Activated T-cell treated with anti-CD3 and anti-CD28 coated beads, Interleukin-2, amount 50 U/mL, for 4 hours (primary cell): ENCODE data around the gene GDF7. TPM values are rescaled to one million over a fixed set of nuclear protein-coding genes. Genes with fewer than 3 reads are reported as not detected.

ENCODE experiments used
- ATAC-seq, 2 donors: fragments of 200-7000 bp; cut with Tn5 transposase; one replicate each; pipeline ENCODE4 v1.10.0; 2021
- DNase-seq: peaks from one replicate; pipeline ENCODE4 v3.0.0-alpha.2; 2020
- H3K27me3 Mint-ChIP-seq: one replicate; pipeline ENCODE4 v1.8.0; 2021; ENCODE audit warnings: low read depth, mixed read lengths
- H3K36me3 Mint-ChIP-seq: one replicate; pipeline ENCODE4 v1.8.0; 2022; ENCODE audit warnings: mixed read lengths; ENCODE audit not compliant: insufficient read depth
- H3K4me1 Mint-ChIP-seq: one replicate; pipeline ENCODE4 v1.8.0; 2021; ENCODE audit warnings: low read depth, mixed read lengths
- H3K4me3 Mint-ChIP-seq: one replicate; pipeline ENCODE4 v1.8.0; 2021; ENCODE audit warnings: mild to moderate bottlenecking, moderate library complexity, mixed read lengths
- H3K9me3 Mint-ChIP-seq: one replicate; pipeline ENCODE4 v1.8.0; 2021; ENCODE audit warnings: mixed read lengths
- total RNA-seq, 3 donors: library from RNA; stranded (reverse); gene quantifications; one replicate each; pipeline ENCODE4 v1.2.1, GENCODE V29; 2021

Gene GDF7
- total RNA-seq, 3 donors from 2014 or later: 0.03 to 0.05 TPM; not detected in 1

GRCh38 chr2:20624884-20625485 lies 42.0 kb upstream of the GDF7 start:
- H3K4me3 Mint-ChIP-seq: no peak overlapping the region
- no peak for ATAC-seq
- no peaks in the 10 kb centered on the region for H3K9me3 Mint-ChIP-seq
- no peak for DNase-seq
- no peaks in the 10 kb centered on the region for H3K27me3 Mint-ChIP-seq
- no peaks in the 10 kb centered on the region for H3K4me1 Mint-ChIP-seq
- peaks cover 14% of the 10 kb centered on the region for H3K36me3 Mint-ChIP-seq

- ATAC-seq (no peak), DNase-seq (no peak)
- Mint-ChIP-seq H3K27me3 (no peaks in the 10 kb centered on the region), H3K36me3 (peaks cover 11% of the 10 kb centered on the region), H3K9me3 (no peaks in the 10 kb centered on the region), H3K4me1 (no peaks in the 10 kb centered on the region), H3K4me3 (no peak overlapping the region)
Observed at GRCh38 chr2:20625491-20626391, 41.2 kb upstream of the GDF7 start.

GRCh38 chr2:20626392-20626697 lies 40.6 kb upstream of the GDF7 start:
- Mint-ChIP-seq H3K36me3 (peaks cover 9% of the 10 kb centered on the region), H3K4me1 (no peaks in the 10 kb centered on the region), H3K4me3 (no peak overlapping the region), H3K27me3 (no peaks in the 10 kb centered on the region), H3K9me3 (no peaks in the 10 kb centered on the region)
- DNase-seq (no peak), ATAC-seq (no peak)

GRCh38 chr2:20626698-20627513 lies 40.0 kb upstream of the GDF7 start:
- ATAC-seq (no peak), DNase-seq (no peak)
- peaks cover 13% of the 10 kb centered on the region for H3K36me3 Mint-ChIP-seq
- H3K4me1 Mint-ChIP-seq: no peaks in the 10 kb centered on the region
- no peaks in the 10 kb centered on the region for H3K9me3 Mint-ChIP-seq
- no peak overlapping the region for H3K4me3 Mint-ChIP-seq
- H3K27me3 Mint-ChIP-seq: no peaks in the 10 kb centered on the region

- DNase-seq (no peak), ATAC-seq (no peak)
- Mint-ChIP-seq H3K4me1 (no peaks in the 10 kb centered on the region), H3K9me3 (no peaks in the 10 kb centered on the region), H3K36me3 (peaks cover 16% of the 10 kb centered on the region), H3K27me3 (no peaks in the 10 kb centered on the region), H3K4me3 (no peak overlapping the region)
Observed at GRCh38 chr2:20627712-20628380, 39.1 kb upstream of the GDF7 start.

GRCh38 chr2:20629181-20629580 lies 37.8 kb upstream of the GDF7 start:
- H3K27me3 Mint-ChIP-seq: no peaks in the 10 kb centered on the region
- DNase-seq: no peak
- H3K4me3 Mint-ChIP-seq: no peak overlapping the region
- H3K36me3 Mint-ChIP-seq: peaks cover 16% of the 10 kb centered on the region
- no peaks in the 10 kb centered on the region for H3K4me1 Mint-ChIP-seq
- ATAC-seq: no peak
- H3K9me3 Mint-ChIP-seq: no peaks in the 10 kb centered on the region

GRCh38 chr2:20629581-20630171 lies 37.3 kb upstream of the GDF7 start:
- H3K4me1 Mint-ChIP-seq: no peaks in the 10 kb centered on the region
- H3K4me3 Mint-ChIP-seq: no peak overlapping the region
- H3K27me3 Mint-ChIP-seq: no peaks in the 10 kb centered on the region
- ATAC-seq: no peak
- peaks cover 16% of the 10 kb centered on the region for H3K36me3 Mint-ChIP-seq
- no peaks in the 10 kb centered on the region for H3K9me3 Mint-ChIP-seq
- no peak for DNase-seq

GRCh38 chr2:20630967-20631366 lies 36.0 kb upstream of the GDF7 start:
- no peaks in the 10 kb centered on the region for H3K27me3 Mint-ChIP-seq
- no peaks in the 10 kb centered on the region for H3K9me3 Mint-ChIP-seq
- no peak overlapping the region for H3K4me3 Mint-ChIP-seq
- ATAC-seq: no peak
- no peak for DNase-seq
- no peaks in the 10 kb centered on the region for H3K4me1 Mint-ChIP-seq
- H3K36me3 Mint-ChIP-seq: peaks cover 22% of the 10 kb centered on the region

- no peak for ATAC-seq
- H3K36me3 Mint-ChIP-seq: peaks cover 22% of the 10 kb centered on the region
- H3K4me1 Mint-ChIP-seq: no peaks in the 10 kb centered on the region
- no peak overlapping the region for H3K4me3 Mint-ChIP-seq
- DNase-seq: no peak
- no peaks in the 10 kb centered on the region for H3K27me3 Mint-ChIP-seq
- no peaks in the 10 kb centered on the region for H3K9me3 Mint-ChIP-seq
Observed at GRCh38 chr2:20631617-20632307, 35.2 kb upstream of the GDF7 start.

- Mint-ChIP-seq H3K27me3 (no peaks in the 10 kb centered on the region), H3K36me3 (peaks cover 25% of the 10 kb centered on the region), H3K4me3 (no peak overlapping the region), H3K9me3 (no peaks in the 10 kb centered on the region), H3K4me1 (no peaks in the 10 kb centered on the region)
- no peak for ATAC-seq
- DNase-seq: no peak
Observed at GRCh38 chr2:20632446-20632990, 34.4 kb upstream of the GDF7 start.

- Mint-ChIP-seq H3K4me3 (no peak overlapping the region), H3K36me3 (peaks cover 25% of the 10 kb centered on the region), H3K4me1 (no peaks in the 10 kb centered on the region), H3K9me3 (no peaks in the 10 kb centered on the region), H3K27me3 (no peaks in the 10 kb centered on the region)
- ATAC-seq (no peak), DNase-seq (no peak)
Observed at GRCh38 chr2:20633001-20633400, 33.9 kb upstream of the GDF7 start.

GRCh38 chr2:20633794-20634506 lies 33.0 kb upstream of the GDF7 start:
- ATAC-seq (no peak), DNase-seq (no peak)
- H3K36me3 Mint-ChIP-seq: peaks cover 21% of the 10 kb centered on the region
- H3K4me1 Mint-ChIP-seq: no peaks in the 10 kb centered on the region
- H3K9me3 Mint-ChIP-seq: no peaks in the 10 kb centered on the region
- no peak overlapping the region for H3K4me3 Mint-ChIP-seq
- no peaks in the 10 kb centered on the region for H3K27me3 Mint-ChIP-seq
